Natural killer cell (primary cell): Measurements from ENCODE around the gene RAI14. TPM values are rescaled to one million over a fixed set of nuclear protein-coding genes. Genes with fewer than 3 reads are reported as not detected.

ENCODE experiments used
- ATAC-seq, 3 donors: fragments of 150-1000 bp in 2 of 3; fragments of 200-7000 bp in 1 of 3; cut with Tn5 transposase; 1 replicate in 1 of 3; 2 replicates in 2 of 3; pipeline ENCODE4 v1.10.0; 2021; ENCODE audit warnings: mild to moderate bottlenecking in 2 of 3, moderate library complexity in 2 of 3
- DNase-seq, 2 donors: peaks; one replicate each; pipeline versions ENCODE4 v3.0.0 to v3.0.0-alpha.2; 2013 to 2021; ENCODE audit warnings: mixed read lengths in 1 of 2
- H3K27ac ChIP-seq: one replicate; pipeline ENCODE4 v1.5.1; 2013; ENCODE audit warnings: mild to moderate bottlenecking, low read length
- H3K27me3 ChIP-seq: one replicate; pipeline ENCODE4 v1.6.1; 2013; ENCODE audit warnings: low read length; ENCODE audit not compliant: control insufficient read depth, insufficient read depth
- H3K36me3 ChIP-seq: one replicate; pipeline ENCODE4 v1.6.1; 2013; ENCODE audit warnings: low read length; ENCODE audit not compliant: control insufficient read depth, insufficient read depth
- H3K4me1 ChIP-seq: one replicate; pipeline ENCODE4 v1.6.1; 2013; ENCODE audit warnings: low read length; ENCODE audit not compliant: control insufficient read depth, insufficient read depth
- H3K4me3 ChIP-seq: one replicate; pipeline ENCODE4 v1.5.1; 2013; ENCODE audit warnings: low read length
- H3K9me3 ChIP-seq: one replicate; pipeline ENCODE4 v1.6.1; 2013; ENCODE audit warnings: low read length; ENCODE audit not compliant: control insufficient read depth, insufficient read depth
- H3K27ac Mint-ChIP-seq, 2 donors: one replicate each; pipeline ENCODE4 v1.8.0; 2022; ENCODE audit warnings: mild to moderate bottlenecking in 2 of 2, mixed read lengths in 2 of 2, moderate library complexity in 1 of 2
- H3K27me3 Mint-ChIP-seq, 2 donors: one replicate each; pipeline ENCODE4 v1.8.0; 2022; ENCODE audit warnings: low read depth in 2 of 2, mixed read lengths in 2 of 2
- H3K36me3 Mint-ChIP-seq: one replicate; pipeline ENCODE4 v1.8.0; 2022; ENCODE audit warnings: mixed read lengths
- H3K4me1 Mint-ChIP-seq, 2 donors: one replicate each; pipeline ENCODE4 v1.8.0; 2022; ENCODE audit warnings: mixed read lengths in 2 of 2
- H3K4me3 Mint-ChIP-seq: one replicate; pipeline ENCODE4 v1.8.0; 2022; ENCODE audit warnings: mild to moderate bottlenecking, moderate library complexity, mixed read lengths
- H3K9me3 Mint-ChIP-seq, 2 donors: one replicate each; pipeline ENCODE4 v1.8.0; 2022; ENCODE audit warnings: mixed read lengths in 2 of 2
- WGBS: methylation state at CpG from one replicate; pipeline ENCODE4 v1.1.7; 2013; ENCODE audit warnings: missing lambda C conversion rate; ENCODE audit not compliant: insufficient coverage; 5-methylcytosine and 5-hydroxymethylcytosine counted together
- intact Hi-C: fragments of 100-400 bp; cut with micrococcal nuclease; formaldehyde crosslinking; loops from one replicate; pipeline ENCODE4 v1.14.2; 2022
- total RNA-seq, 4 donors: library from RNA; stranded (reverse); fragments of 120-200 nt in 1 of 4; gene quantifications; one replicate each; pipeline versions ENCODE4 v1.2.3 to v1.2.4, GENCODE V29; 2013 to 2022
- TF ChIP-seq, protein P1 (sequence below): fragments of 200-600 bp; IDR thresholded peaks from one replicate; pipeline ENCODE4 v1.8.0; 2022; ENCODE audit warnings: antibody characterized with exemption

The RAI14 gene
- total RNA-seq, 3 donors from 2014 or later (not counting 1 experiment from before 2014, with no cell fraction given) = 0.40 to 2.9 (median 2.8) TPM

DNA sequence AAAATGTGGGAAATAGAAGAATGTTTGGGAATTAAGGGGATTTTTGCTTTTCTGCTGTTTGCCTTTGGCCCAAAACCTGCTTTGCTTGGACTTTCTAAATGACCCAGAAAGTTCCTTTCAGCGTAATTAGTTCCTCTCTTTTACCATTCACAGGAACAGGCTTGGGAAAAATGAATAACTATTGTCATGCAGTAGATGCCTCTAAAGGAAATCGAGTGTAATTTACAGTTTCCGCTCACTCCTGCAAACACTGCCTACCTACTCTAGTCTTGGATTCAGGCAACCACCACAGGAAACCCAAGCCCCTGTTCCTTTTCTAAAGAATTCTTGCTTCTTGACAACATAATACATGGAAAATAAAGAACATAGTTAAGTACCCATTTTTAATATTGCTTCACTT lies 207.8 kb downstream of the RAI14 start:
- H3K4me1 ChIP-seq = no peaks in the 10 kb centered on the region
- no peaks in the 10 kb centered on the region for H3K27me3 ChIP-seq
- H3K27ac ChIP-seq = no peak overlapping the region
- H3K4me3 ChIP-seq = no peak overlapping the region
- Mint-ChIP-seq H3K9me3 (no peaks in the 10 kb centered on the region), H3K4me1 (no peaks in the 10 kb centered on the region), H3K27ac (no peak overlapping the region), H3K4me3 (no peak overlapping the region), H3K36me3 (no peaks in the 10 kb centered on the region), H3K27me3 (peaks cover 0 to 3% of the 10 kb centered on the region in 2 donors)
- ATAC-seq (no peak), DNase-seq (no peak)
- WGBS = 53% methylated on average over 3 of the region's 3 CpGs
- H3K36me3 ChIP-seq = no peaks in the 10 kb centered on the region
- intact Hi-C loops = no loop called here
- TF ChIP-seq, protein P1, sequence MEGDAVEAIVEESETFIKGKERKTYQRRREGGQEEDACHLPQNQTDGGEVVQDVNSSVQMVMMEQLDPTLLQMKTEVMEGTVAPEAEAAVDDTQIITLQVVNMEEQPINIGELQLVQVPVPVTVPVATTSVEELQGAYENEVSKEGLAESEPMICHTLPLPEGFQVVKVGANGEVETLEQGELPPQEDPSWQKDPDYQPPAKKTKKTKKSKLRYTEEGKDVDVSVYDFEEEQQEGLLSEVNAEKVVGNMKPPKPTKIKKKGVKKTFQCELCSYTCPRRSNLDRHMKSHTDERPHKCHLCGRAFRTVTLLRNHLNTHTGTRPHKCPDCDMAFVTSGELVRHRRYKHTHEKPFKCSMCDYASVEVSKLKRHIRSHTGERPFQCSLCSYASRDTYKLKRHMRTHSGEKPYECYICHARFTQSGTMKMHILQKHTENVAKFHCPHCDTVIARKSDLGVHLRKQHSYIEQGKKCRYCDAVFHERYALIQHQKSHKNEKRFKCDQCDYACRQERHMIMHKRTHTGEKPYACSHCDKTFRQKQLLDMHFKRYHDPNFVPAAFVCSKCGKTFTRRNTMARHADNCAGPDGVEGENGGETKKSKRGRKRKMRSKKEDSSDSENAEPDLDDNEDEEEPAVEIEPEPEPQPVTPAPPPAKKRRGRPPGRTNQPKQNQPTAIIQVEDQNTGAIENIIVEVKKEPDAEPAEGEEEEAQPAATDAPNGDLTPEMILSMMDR = no peak
- no peaks in the 10 kb centered on the region for H3K9me3 ChIP-seq

DNA sequence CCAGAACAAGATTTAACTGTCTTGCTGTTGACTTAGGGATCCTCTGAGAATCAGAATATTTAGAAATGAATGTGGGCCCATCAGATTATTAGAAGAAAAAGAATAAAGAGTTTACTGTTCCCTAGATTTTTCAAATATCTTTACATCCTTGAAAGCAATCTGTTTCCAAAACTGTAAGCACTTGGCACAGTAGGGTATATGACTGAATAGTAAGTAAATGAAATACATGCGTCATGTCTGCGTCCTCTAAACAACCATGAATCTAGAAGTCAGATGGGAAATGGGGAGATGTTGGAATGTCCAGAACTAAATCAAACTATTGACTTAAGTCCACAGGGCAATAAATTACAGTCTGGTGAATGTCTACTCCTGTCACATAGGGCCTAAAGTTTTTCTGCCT lies 209.0 kb downstream of the RAI14 start:
- Mint-ChIP-seq H3K27ac (no peak overlapping the region), H3K4me3 (no peak overlapping the region), H3K9me3 (no peaks in the 10 kb centered on the region), H3K36me3 (no peaks in the 10 kb centered on the region), H3K27me3 (peaks cover 0 to 3% of the 10 kb centered on the region in 2 donors), H3K4me1 (no peaks in the 10 kb centered on the region)
- ATAC-seq = no peak
- Histone ChIP-seq H3K36me3 (no peaks in the 10 kb centered on the region), H3K4me3 (no peak overlapping the region), H3K4me1 (no peaks in the 10 kb centered on the region), H3K9me3 (no peaks in the 10 kb centered on the region), H3K27ac (no peak overlapping the region), H3K27me3 (no peaks in the 10 kb centered on the region)
- TF ChIP-seq, protein P1 = no peak
- DNase-seq = no peak
- 100% methylated on average over 2 of the region's 2 CpGs for WGBS
- intact Hi-C loops = no loop called here

DNA sequence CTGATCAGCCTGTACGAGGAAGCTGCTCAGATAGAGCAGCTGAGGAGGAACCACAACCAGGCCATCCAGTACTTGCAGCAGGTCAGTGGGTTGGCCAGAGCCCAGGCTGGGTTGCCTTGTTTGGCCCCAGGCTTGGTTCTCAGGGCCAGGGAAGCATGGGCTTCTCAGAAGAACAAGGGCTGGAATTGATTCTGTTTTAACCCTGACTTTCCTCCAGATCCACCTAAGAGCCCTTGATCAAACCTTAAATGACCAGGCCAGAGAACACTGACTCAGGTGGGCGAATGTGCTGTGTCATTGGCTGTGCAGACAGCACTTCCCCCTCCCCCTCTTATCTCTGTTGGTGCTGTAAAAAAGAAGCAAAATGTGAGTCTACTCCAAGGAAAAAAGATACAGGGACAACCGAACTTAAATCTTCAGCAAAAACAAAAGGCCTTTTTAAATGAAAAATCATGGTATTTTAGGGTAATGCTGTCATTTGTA lies 210.9 kb downstream of the RAI14 start:
- TF ChIP-seq, protein P1 = no peak
- ATAC-seq (no peak), DNase-seq (no peak)
- Mint-ChIP-seq H3K4me3 (no peak overlapping the region), H3K36me3 (no peaks in the 10 kb centered on the region), H3K9me3 (no peaks in the 10 kb centered on the region), H3K4me1 (no peaks in the 10 kb centered on the region), H3K27me3 (peaks cover 3 to 10% of the 10 kb centered on the region in 2 donors), H3K27ac (no peak overlapping the region)
- intact Hi-C loops = no loop called here
- Histone ChIP-seq H3K4me3 (no peak overlapping the region), H3K9me3 (no peaks in the 10 kb centered on the region), H3K27ac (no peak overlapping the region), H3K4me1 (no peaks in the 10 kb centered on the region), H3K36me3 (no peaks in the 10 kb centered on the region), H3K27me3 (no peaks in the 10 kb centered on the region)
- WGBS = 45% methylated on average over 1 of the region's 3 CpGs

DNA sequence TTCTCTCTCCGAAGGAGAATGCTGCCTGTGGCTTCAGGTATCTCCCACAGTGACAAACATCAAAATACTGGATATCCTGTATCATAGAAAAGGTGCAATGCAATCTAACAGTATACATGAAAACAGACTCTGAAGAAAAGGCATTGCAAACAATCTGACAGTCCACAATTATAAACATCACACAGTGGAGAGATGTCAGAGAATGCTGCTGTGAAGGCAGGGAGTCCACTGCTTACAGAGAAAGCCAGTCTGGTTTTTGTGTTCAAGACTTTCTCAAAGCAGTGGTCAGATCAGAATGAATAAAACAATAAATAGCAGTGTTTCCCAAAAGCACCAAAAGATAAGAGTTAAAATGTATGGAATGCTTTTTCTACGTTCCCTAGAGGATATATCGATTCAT lies 211.5 kb downstream of the RAI14 start:
- ATAC-seq = no peak
- H3K36me3 Mint-ChIP-seq = no peaks in the 10 kb centered on the region
- no peaks in the 10 kb centered on the region for H3K4me1 Mint-ChIP-seq
- WGBS = 88% methylated on average over 1 of the region's 3 CpGs
- no peaks in the 10 kb centered on the region for H3K27me3 ChIP-seq
- H3K9me3 Mint-ChIP-seq = no peaks in the 10 kb centered on the region
- H3K27ac Mint-ChIP-seq = no peak overlapping the region
- no peak overlapping the region for H3K4me3 ChIP-seq
- no peaks in the 10 kb centered on the region for H3K4me1 ChIP-seq
- no peaks in the 10 kb centered on the region for H3K9me3 ChIP-seq
- peaks cover 3 to 12% of the 10 kb centered on the region in 2 donors for H3K27me3 Mint-ChIP-seq
- intact Hi-C loops = no loop called here
- TF ChIP-seq, protein P1 = no peak
- H3K36me3 ChIP-seq = no peaks in the 10 kb centered on the region
- no peak for DNase-seq
- no peak overlapping the region for H3K27ac ChIP-seq
- no peak overlapping the region for H3K4me3 Mint-ChIP-seq
